Stimulated activated CD8-positive, alpha-beta memory T cell treated with anti-CD3 and anti-CD28 coated beads, Interleukin-15, amount 100 ng/mL, for 1 hour (primary cell): Measurements from ENCODE around the gene IDH3B.
"Not testable (repeated sequence)": the region's sequence is repeated elsewhere in the genome, so short reads cannot be mapped to it uniquely, and the experiment has no call there.

ENCODE experiments used
- DNase-seq: peaks from one replicate; pipeline ENCODE4 v3.0.0-alpha.2; 2020; ENCODE audit warnings: low read depth

Gene IDH3B

GRCh38 chr20:2663887-2664719 lies at the start of gene IDH3B:
Gene IDH3B (minus strand): TSS chr20:2664216. CDS start chr20:2664188, 28 bp downstream.
- DNase-seq = peak; percentile 85

GRCh38 chr20:2713285-2713684 lies 49.3 kb upstream of the IDH3B start:
- DNase-seq = no peak

- DNase-seq = no peak
These were observed 45.4 kb upstream of the IDH3B start for GRCh38 chr20:2709205-2709981.

GRCh38 chr20:2708665-2709064 lies 44.6 kb upstream of the IDH3B start:
- no peak for DNase-seq

GRCh38 chr20:2708073-2708415 lies 44.0 kb upstream of the IDH3B start:
- DNase-seq = no peak

GRCh38 chr20:2707353-2708072 lies 43.5 kb upstream of the IDH3B start:
- no peak for DNase-seq

- DNase-seq = no peak
These were observed 42.8 kb upstream of the IDH3B start for GRCh38 chr20:2706688-2707352.

- no peak for DNase-seq
These were observed 42.1 kb upstream of the IDH3B start for GRCh38 chr20:2705931-2706645.

GRCh38 chr20:2703716-2704475 lies 39.9 kb upstream of the IDH3B start:
- no peak for DNase-seq

- DNase-seq = no peak
These were observed 37.7 kb upstream of the IDH3B start for GRCh38 chr20:2701671-2702081.

GRCh38 chr20:2700913-2701620 lies 37.1 kb upstream of the IDH3B start:
- no peak for DNase-seq

- DNase-seq = no peak
These were observed 35.9 kb upstream of the IDH3B start for GRCh38 chr20:2699775-2700413.

- DNase-seq = no peak
These were observed 34.9 kb upstream of the IDH3B start for GRCh38 chr20:2698912-2699311.

- no peak for DNase-seq
These were observed 34.3 kb upstream of the IDH3B start for GRCh38 chr20:2698186-2698817.

- DNase-seq = no peak
These were observed 33.8 kb upstream of the IDH3B start for GRCh38 chr20:2697768-2698167.

- no peak for DNase-seq
These were observed 32.6 kb upstream of the IDH3B start for GRCh38 chr20:2696646-2697045.

GRCh38 chr20:2695984-2696525 lies 32.0 kb upstream of the IDH3B start:
- DNase-seq = not testable (repeated sequence)

GRCh38 chr20:2695206-2695983 lies 31.4 kb upstream of the IDH3B start:
- no peak for DNase-seq
